HG03442 (cell line): Measurements from ENCODE around the gene SLC22A16.
A peak's percentile ranks its signal among the peaks of the same experiment; 100 is the strongest.
"Not testable (repeated sequence)": the region's sequence is repeated elsewhere in the genome, so short reads cannot be mapped to it uniquely, and the experiment has no call there.

Experiments used
- ATAC-seq: cut with Tn5 transposase; IDR thresholded peaks from one replicate; pipeline ENCODE4 v1.9.1; 2021; ENCODE audit warnings: mild to moderate bottlenecking, moderate library complexity; ENCODE audit not compliant: unreplicated experiment

SLC22A16 gene

DNA sequence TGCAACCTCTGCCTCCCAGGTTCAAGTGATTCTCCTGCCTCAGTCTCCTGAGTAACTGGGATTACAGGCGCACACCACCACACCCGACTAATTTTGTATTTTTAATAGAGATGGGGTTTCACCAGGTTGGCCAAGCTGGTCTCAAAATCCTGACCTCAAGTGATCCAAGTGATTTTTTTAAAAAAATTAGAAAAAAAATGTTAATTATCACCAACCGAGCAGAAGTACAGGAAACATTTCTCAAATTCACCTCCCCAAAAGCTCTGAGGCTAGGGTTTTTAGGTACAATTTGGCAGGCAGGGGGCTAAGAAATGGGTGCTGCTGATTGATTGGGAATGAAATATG is 14.9 kb upstream of the SLC22A16 start:
- no peak for ATAC-seq

DNA sequence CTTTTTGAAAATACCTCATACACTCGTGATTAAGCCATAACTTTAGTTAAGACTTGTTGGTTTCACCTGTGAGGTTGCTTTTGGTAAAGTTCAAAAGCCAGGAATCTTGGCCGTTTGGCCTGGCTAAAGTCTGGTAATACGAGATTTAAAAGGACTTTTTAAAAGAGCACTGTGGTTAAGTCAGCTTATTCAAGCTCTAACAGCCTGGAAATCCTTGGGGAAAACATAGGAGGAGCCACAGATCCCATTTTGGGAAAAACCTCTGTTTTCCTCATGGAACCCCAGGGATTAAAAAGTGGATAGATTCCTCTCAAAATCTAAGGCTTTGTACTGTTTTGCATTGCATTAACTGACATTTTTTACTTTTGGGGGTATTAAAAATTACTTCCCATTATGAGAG is 13.7 kb upstream of the SLC22A16 start:
- ATAC-seq: no peak

DNA sequence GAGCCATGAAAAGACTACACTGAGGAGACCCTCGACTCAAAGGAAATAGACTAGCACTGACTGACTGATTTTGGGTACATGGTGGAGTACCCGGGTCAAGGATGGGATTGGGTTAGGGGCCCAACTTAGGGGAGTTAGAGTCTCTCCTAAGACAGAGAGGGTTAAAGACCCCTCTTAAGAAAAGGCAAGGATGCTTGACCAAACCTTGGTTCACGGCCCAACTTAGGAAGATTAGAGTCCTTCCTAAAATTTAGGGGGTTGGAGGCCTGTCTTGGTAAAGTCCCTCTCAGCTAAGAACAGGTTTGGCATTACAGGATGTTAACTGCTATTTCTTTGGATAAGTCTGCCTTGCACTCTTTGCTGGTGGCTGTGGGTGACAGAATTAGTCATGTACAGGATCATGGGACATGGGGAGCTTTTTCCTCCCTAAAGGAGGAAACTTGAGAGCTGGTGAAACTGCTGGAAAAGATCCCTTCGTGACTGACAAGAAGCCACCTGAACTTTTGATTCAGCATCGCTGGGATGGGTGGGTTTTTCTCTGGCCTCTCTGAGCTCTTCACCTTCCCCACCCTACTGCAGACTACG is 12.3 kb upstream of the SLC22A16 start:
- ATAC-seq: no peak

DNA sequence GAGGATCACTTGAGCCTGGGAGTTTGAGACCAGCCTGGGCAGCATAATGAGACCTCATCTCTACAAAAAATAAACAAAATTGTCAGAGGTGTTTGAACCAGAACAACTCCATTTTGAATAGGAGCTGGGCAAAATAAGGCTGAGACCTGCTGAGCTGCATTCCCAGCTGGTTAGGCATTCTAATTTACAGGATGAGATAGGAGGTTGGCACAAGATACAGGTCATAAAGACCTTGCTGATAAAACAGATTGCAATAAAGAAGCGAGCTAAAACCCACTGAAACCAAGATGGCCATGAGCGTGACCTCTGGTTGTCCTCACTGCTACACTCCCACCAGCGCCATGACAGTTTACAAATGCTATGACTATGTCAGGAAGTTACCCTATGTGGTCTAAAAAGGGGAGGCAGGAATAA is 11.6 kb upstream of the SLC22A16 start:
- ATAC-seq: not testable (repeated sequence)

DNA sequence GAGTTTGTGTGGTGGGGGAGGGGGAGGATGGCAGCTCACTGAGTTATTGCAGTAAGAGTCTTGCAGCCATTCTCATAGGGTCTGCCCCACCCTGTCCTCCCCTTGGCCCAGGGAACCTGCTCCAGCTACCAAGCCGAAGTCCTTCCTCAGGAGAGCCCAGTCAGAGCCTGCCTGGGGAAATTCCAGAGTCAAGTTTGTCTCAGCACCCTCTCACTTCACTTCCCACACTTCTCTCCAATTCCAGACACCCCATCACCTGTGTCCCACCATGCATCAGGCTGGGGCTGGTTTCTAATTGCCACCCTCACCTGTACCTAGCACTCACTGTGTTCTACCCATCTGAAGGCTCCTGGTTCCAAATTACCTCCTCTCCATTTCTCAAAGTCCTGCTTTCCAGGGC is 10.3 kb upstream of the SLC22A16 start:
- no peak for ATAC-seq

DNA sequence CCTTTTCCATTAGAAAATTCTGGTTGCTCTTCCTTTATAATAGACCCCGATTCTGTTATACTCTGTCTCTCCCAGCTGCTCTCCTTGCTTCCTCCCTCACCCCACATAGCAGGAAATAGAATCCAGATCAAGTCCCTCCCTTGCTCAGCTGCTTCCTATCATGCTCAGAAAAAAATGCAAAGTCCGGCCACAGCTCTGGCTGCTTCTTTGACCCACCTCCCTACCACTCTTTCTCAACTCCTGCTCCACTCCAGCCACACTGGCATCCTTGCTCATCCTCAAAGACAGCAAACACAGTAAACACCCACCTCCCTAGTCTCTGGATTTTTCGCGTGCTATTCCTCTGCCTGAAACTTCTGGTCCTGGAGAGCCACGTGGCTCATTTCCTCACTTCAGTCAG is 9.1 kb upstream of the SLC22A16 start:
- ATAC-seq: no peak

DNA sequence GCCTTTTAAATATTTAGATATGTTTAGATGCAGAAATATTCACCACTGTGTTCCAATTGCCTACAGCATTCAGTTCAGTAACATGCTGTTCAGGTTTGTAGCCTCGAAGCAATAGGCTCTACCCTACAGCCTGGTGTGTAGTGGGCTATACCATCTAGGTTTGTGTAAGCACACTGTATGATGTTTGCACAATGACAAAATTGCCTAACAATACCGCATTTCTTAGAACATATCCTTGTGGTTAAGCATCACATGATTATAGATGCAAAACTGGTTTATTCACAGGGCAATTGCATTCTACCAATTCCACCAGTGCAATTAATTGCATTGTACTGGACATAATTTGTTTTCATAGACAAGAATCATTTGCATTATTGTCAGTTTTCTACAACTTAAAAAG is 7.9 kb upstream of the SLC22A16 start:
- no peak for ATAC-seq

DNA sequence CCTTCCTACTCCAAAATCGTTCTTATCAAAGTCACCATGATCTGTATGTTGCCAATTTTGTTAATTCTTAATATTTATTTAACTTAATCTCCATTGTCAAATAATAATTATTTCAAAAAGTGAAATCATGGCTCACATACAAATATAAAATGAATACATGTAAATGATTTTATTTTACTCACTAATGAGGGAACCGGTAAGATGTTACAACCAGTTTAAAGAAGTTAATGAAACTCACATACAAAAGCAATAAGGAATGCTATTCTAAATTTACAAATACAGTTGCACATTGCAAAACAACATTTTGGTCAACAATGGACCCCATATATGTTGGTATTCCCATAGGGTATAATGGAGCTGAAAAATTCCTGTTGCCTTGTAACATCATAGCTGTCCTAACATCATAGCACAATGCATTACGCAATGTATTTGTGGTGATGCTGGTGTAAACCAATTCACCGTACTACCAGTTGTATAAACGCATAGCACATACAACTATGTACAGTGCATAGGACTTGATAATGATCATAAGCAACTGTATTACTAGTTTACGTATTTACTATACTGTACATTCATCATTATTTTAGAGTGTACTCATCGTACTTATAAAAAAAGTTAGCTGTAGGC is 6.5 kb upstream of the SLC22A16 start:
- ATAC-seq: no peak

DNA sequence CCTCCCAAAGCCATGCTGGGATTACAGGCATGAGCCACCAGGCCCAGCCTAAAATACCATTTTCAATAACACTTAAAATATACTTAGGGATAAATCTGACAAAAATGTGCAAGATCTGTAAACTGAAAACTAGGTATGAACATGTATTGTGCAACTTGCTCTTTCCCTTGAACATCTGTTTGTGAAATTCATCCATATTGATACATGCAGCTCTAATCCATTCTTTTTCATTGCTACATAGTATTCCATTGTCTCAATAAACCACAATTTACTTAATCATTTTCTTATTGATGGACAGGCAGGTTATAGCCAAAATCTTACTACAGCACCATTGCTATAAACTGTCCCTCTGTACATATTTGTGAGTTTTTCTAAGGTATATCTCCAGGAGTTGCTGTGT is 4.7 kb upstream of the SLC22A16 start:
- no peak for ATAC-seq

DNA sequence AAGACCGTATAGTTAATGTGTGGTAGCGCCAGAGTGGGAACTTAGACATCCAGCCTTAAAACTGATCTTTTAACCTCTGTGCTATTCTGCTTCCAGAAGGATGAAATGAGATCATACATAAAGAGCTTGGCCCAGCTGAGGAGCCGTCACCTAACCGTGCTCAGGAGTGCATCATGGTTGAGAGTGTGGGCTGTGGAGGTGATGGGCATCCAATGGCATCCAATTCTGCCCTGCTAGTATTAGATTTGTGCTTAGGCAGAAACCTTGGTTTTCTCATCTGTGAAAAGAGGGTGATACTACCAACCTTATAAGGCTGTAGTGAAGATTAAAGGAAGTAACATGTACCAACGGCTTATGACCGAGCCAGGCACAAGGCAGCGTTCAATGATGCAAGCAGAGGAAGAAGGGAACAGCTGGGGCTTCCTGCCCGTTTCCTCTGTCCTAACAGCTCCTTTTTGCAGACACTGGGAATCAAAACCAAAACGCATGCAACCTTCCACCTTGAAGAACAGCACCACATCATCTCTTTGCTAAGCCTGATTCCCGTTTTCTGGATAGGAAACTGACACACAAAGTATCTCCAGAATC is 1.3 kb downstream of the SLC22A16 start:
- no peak for ATAC-seq

DNA sequence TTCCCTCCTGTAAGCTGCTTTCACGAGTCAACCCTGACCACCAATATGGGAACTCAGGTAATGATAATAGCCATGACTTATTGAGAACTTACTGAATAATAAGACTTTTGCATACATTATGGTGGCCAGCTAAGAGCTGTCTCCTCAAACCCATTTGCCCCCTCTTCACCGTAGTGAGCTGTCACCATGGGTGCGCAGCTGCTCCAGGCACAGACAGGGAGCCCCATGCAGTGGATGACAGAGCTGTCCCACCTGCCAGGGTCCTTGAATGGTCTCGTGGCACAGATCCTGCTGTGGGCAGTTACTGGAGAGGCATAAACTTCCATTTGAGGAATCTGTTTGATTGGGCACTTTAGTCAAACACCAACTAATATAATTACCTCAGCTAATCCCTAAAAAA is 1.9 kb downstream of the SLC22A16 start:
- no peak for ATAC-seq

DNA sequence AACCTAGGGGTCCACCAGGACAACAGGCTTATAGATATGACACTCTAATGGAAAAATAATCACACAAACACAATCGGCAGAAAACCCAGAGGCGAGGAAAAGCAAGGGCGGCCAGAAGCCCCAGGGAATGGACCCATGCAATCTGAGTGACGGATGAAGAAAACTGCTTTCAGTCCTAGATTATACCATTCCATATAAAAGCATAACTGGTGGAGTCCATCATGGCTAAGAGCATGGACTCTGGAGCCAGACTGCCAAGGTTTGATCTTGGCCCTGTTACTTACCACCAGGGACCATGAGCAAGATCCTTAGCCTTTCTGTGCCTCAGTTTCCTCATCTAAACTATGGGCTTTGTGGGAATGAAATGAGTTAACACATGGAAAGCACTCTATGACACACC is 3.7 kb downstream of the SLC22A16 start:
- ATAC-seq: no peak

DNA sequence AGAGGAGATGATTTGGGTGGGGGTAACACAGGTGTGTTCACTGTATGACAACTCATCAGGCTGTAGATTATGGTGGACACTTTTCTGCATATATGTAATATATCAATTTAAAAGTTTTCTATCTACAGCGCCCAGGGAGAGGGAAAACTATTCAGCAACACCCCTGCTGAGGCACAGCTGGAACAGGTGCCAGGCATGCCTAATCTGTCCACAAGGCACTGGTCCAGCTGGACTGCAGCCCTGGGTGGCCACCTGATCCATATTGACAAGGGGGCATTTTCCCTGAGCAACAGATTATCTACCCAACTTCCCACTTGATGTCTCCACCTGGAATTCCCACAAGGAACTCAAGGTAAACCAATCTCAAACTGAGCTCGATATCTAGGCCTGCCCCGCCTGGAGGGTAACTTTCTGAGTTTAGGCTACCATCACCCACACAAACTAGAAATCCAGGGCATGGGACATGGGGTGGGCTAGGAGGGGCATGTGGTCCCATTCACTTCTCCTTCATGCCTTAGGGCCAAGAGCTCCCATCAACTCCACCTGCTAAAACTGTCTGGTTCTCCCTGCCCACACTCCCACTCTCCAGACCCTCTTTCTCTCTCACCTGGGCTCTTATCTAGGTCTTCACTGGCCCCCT is 4.6 kb downstream of the SLC22A16 start:
- ATAC-seq: no peak

DNA sequence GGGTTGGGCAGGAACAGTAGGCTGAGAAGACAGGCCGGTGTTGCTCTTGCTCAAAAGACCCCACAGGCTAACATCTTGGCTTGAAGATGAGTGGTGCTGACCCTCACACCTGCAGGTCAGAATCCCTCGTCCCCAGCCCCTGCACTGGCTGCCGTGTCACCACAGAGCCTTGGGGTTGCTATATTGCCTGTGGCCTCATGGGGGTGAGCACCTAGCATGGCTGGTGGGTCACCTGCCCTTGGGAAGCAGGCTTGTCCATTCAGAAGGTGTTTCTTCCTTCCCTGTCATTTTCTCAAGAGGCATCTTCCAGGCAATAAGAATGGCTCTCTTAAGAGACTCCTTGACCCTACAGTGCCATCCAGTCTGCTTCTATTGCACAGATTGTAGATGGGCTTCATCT is 7.7 kb downstream of the SLC22A16 start:
- no peak for ATAC-seq

DNA sequence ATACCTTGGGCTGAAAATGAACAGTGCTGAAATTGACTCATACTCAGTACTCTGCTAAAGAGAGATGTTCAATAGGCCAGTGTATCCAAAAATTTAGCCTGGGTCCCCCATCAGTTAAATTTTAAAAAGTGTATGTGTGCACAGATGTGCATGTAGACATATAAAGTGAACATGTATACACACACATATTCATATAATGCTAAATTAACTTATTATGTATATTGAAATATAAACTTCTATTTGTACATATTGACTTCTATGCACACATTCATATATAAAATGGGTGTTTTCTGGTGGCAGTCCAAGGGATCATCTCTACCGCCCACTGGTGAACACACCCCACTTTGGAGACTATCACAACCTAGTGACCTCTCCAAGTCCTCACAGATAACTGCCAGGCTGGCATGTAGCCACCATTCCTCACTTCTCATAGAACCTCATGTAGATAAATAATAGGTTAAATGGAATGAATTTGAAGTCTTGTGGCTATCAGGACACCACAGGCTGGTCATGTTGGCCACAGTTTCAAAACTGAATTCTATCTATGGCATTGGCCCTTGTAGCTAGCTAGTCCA is 8.8 kb downstream of the SLC22A16 start:
- ATAC-seq: no peak

DNA sequence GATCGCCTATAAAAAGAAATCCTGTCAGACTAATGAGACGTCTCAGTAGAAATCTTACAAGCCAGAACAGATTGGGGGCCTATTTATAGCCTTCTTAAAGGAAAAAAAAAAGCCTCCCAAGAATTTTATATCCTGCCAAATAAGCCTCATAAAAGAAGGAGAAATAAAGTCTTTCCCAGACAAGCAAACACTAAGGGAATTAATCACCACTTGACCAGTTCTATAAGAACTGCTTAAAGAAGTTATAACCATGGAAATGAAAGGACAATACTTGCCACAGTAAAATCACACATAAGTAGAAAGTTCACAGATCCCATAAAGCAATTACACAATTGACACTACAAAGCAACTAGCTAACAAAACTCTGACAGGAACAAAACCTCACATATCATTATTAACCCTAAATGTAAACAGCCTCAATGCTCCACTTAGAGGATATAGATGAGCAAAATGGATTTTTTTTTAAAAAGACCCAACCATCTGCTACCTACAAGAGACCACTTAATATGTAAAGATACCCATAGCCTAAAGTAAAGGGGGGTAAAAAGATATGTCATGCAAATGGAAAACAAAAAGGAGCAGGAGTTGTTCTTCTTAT is 13.4 kb downstream of the SLC22A16 start:
- no peak for ATAC-seq

DNA sequence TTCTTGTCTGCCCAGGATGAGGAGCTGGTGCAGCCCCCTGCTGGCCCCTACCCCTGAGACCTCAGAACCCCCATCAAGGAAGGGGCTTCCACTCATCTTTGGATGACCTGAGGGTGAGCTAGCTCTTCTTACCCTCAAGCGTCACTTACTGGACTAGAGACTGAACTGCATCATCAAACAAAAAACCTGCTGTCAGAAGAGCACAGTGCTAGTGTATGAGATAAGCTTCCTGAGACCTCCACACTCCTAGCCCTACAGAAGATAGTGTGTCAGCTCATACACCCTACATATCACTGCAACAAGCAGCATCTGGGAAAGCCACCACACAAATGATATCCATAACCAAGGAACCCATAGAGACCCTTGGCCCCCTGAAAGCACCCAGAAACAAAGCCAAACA is 15.0 kb downstream of the SLC22A16 start:
- no peak for ATAC-seq

DNA sequence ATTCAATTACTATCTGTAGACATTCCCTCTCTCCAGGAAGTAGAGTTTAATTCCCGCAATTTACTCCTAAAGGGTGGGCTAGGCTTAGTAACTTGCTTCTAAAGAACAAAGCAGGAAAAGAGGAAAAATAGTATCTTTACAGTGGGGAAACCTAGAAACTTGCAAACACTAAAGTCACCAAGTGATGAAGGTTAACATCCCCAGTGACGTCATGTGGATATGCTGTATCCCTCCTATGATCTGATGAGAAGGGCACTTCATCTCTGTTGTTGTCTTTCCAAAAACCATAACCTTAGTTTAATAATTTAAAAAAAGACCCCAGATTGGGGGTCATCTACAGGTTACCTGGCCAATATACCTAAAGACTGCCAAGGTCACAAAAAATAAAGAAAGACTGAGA is 17.3 kb downstream of the SLC22A16 start:
- ATAC-seq: no peak

DNA sequence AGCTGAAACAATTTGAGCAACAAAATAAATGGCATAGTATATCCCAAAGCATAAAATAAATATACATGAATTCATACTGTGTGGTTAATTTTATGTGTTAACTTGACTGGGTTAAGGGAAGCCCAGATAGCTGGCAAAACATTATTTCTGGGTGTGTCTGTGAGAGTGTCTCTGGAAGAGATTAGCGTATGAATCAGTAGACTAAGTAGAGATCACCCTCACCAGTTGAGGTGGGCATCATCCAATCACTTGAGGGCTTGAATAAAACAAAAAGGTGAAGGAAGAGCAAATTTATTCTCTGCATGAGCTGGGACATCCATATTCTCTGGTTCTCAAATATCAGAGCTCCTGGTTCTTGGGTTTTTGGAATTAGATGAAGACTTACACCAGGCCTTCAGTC is 17.9 kb downstream of the SLC22A16 start:
- ATAC-seq: no peak

DNA sequence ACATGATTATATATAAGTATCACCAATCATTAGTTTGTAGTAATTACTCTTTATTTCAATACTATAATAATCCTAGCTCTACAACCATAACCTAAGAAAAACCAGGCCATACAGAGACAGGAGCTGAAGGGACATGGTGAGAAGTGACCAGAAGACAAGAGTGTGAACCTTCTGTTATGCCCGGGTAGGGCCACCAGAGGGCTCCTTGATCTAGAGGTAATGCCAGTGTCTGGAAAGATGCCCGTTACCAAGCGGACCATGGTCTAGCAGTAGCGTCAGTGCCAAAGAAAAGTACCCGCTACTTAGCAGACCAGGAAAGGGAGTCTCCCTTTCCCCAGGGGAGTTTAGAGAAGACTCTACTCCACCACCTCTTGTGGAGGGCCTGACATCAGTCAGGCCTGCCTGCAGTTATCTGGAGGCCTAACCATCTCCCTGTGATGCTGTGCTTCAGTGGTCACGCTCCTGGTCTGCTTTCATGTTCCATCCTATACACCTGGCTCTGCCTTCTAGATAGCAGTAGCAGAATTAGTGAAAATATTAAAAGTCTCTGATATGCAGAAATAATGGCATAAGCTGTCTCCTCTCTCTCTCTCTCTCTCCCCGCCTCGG is 18.7 kb downstream of the SLC22A16 start:
- ATAC-seq: peak; percentile 55

DNA sequence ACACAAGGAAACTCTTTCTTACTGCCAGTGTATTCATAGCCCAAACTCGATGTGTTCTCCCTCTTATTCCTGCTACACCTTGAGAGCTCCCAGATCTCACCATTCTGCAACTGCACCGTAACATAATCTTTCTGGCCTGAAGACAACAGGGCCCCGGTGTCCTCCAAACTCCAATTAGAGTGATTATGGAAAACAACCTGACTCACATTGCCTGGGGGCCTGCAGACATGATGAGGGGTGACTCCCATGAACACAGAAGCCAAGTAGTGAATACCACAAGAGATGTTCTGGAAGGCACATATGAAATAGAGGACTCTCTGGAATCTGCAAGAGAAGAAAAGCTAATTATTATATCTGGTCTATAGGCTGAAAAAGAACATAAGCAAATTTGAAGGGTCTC is 19.7 kb downstream of the SLC22A16 start:
- ATAC-seq: no peak
